ENCODE measurements around the gene CCDC136.

Gene CCDC136

DNA sequence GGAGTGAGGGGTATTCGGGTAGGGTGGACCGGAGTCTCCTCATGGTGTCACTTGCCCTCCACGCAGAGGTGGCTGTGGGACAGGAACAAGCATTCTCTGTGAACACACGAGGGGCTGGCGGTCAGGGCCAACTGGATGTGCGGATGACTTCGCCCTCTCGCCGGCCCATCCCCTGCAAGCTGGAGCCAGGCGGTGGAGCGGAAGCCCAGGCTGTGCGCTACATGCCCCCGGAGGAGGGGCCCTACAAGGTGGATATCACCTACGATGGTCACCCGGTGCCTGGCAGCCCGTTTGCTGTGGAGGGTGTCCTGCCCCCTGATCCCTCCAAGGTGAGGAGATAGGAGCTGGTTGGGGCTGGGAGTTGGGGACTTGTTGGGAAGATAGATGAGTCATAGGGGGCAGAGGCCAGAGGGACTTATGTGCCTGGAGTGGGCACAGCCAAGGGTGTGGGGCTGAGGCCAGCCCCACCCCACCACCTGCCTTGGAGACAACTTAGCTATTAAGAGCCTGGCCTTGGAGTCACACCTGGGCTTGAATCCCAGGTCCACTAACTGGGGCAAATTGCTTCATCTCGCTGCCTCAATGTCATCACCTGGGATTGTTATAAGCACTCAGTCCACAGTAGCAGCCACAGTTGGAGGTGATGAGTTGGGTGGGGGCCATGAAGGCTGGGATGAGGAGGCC lies 52.3 kb downstream of the CCDC136 start:
- TF ChIP-seq, protein P1, sequence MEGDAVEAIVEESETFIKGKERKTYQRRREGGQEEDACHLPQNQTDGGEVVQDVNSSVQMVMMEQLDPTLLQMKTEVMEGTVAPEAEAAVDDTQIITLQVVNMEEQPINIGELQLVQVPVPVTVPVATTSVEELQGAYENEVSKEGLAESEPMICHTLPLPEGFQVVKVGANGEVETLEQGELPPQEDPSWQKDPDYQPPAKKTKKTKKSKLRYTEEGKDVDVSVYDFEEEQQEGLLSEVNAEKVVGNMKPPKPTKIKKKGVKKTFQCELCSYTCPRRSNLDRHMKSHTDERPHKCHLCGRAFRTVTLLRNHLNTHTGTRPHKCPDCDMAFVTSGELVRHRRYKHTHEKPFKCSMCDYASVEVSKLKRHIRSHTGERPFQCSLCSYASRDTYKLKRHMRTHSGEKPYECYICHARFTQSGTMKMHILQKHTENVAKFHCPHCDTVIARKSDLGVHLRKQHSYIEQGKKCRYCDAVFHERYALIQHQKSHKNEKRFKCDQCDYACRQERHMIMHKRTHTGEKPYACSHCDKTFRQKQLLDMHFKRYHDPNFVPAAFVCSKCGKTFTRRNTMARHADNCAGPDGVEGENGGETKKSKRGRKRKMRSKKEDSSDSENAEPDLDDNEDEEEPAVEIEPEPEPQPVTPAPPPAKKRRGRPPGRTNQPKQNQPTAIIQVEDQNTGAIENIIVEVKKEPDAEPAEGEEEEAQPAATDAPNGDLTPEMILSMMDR (conservative IDR thresholded peaks at IDR 0.05): no peak
- no peak overlapping the region for H3K27ac ChIP-seq

DNA sequence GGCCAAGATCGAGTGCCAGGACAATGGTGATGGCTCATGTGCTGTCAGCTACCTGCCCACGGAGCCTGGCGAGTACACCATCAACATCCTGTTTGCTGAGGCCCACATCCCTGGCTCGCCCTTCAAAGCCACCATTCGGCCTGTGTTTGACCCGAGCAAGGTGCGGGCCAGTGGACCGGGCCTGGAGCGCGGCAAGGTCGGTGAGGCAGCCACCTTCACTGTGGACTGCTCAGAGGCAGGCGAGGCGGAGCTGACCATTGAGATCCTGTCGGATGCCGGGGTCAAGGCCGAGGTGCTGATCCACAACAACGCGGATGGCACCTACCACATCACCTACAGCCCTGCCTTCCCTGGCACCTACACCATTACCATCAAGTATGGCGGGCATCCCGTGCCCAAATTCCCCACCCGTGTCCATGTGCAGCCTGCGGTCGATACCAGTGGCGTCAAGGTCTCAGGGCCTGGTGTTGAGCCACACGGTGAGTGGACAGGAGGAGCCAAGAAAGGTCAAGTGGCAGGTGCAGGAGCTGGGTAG lies 53.1 kb downstream of the CCDC136 start:
- TF ChIP-seq, protein P1 (conservative IDR thresholded peaks at IDR 0.05): no peak
- TF ChIP-seq ZFX (IDR thresholded peaks at IDR 0.05): no peak
- no peak overlapping the region for H3K27ac ChIP-seq

DNA sequence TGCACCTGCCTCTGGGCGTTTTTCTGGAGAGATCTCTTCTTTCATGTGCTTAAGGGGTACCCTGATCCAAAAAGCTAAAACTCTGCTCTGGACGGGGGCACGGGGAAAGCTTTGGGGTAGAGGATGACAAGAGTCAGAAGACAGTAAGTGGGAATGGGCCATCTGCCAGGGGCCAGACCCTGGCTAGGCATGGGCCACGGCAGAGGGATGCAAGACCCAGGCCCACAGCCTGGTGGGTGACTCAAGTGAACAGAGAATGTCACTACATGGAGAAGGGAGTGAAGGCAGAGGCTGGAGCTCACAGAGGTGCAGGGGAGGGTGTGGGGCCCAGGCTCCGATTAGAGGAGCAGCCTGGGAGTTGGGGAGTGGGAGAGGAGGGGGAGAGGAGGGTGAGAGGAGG lies 53.7 kb downstream of the CCDC136 start:
- H3K27ac ChIP-seq: no peak overlapping the region
- TF ChIP-seq, protein P1 (conservative IDR thresholded peaks at IDR 0.05): no peak
- TF ChIP-seq ZFX (IDR thresholded peaks at IDR 0.05): no peak

DNA sequence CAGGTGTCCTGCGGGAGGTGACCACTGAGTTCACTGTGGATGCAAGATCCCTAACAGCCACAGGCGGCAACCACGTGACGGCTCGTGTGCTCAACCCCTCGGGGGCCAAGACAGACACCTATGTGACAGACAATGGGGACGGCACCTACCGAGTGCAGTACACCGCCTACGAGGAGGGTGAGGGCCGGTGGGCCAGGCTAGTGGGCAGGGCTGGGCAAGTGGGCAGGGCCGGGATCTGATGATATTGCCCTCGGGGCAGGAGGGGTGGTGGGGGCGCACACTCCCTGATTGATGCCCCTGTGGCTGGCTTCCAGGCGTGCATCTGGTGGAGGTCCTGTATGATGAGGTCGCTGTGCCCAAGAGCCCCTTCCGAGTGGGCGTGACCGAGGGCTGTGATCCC lies 54.2 kb downstream of the CCDC136 start:
- H3K27ac ChIP-seq: no peak overlapping the region
- no peak for TF ChIP-seq ZFX (IDR thresholded peaks at IDR 0.05)
- TF ChIP-seq, protein P1 (conservative IDR thresholded peaks at IDR 0.05): no peak

DNA sequence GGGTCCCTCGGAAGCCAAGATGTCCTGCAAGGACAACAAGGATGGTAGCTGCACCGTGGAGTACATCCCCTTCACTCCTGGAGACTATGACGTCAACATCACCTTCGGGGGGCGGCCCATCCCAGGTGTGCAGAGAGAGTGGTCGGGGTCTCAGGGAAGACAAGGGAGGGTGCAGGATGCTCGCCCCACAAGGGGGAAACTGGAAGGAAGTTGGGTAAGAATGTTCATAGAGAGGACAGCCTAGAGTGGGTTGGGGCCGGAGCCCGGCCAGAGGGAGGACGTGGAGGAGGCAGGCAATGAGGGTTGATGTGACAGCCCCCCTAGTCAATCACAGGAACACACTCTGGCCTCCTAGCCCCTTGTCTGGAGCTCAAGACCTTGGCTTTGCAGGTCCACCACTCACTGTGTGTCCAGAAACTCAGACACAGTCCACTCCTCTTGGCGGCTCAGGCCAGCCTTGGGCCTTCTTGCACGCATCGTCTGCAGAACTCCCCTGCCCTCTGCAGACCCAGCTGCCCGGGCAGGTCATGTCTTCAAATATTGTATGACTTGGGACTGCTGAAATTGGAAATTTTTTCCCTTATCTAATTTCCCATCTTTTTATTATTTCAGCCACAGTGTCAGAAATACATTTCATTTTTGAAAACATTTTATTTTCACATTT lies 55.1 kb downstream of the CCDC136 start:
- TF ChIP-seq, protein P1 (conservative IDR thresholded peaks at IDR 0.05): no peak
- TF ChIP-seq ZFX (IDR thresholded peaks at IDR 0.05): no peak
- H3K27ac ChIP-seq: no peak overlapping the region

DNA sequence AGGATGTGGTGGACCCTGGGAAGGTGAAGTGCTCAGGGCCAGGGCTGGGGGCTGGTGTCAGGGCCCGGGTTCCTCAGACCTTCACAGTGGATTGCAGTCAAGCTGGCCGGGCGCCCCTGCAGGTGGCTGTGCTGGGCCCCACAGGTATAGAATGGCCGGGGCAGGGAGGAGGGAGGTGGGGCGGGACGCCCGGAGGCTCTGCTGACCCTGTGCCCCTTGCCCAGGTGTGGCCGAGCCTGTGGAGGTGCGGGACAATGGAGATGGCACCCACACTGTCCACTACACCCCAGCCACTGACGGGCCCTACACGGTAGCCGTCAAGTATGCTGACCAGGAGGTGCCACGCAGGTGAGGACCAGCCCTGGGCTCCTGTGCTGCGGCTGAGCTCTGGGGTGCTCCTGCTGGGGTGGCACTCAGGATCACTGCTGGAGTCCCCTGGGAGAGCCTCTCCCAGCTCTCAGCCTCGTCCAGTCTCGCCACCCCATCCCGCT lies 56.0 kb downstream of the CCDC136 start:
- no peak overlapping the region for H3K27ac ChIP-seq
- TF ChIP-seq, protein P1 (conservative IDR thresholded peaks at IDR 0.05): no peak
- TF ChIP-seq ZFX (IDR thresholded peaks at IDR 0.05): no peak
